ENCODE measurements around the gene CYB5A. TPM values are rescaled to one million over a fixed set of nuclear protein-coding genes. Genes with fewer than 3 reads are reported as not detected.
A peak's percentile ranks its signal among the peaks of the same experiment; 100 is the strongest.

The CYB5A gene
- total RNA-seq, 2 donors from 2014 or later = 66.7 to 122 TPM

GRCh38 chr18:74229005-74229404, 62.8 kb downstream of the CYB5A start:
- ATAC-seq (no peak), DNase-seq (no peak)
- intact Hi-C loops (cut with DNase I) = no loop called here

- intact Hi-C loops (cut with DNase I) = no loop called here
- no peak for ATAC-seq
Observed at GRCh38 chr18:74228312-74228711, 63.5 kb downstream of the CYB5A start.

GRCh38 chr18:74226666-74227065, 65.1 kb downstream of the CYB5A start:
- ATAC-seq = no peak
- intact Hi-C loops (cut with DNase I) = no loop called here
- no peak for DNase-seq

More at GRCh38 chr18:74228312-74228711, 63.5 kb downstream of the CYB5A start:
- DNase-seq = no peak

GRCh38 chr18:74226156-74226555, 65.6 kb downstream of the CYB5A start:
- intact Hi-C loops (cut with DNase I) = no loop called here
- ATAC-seq = no peak
- DNase-seq = no peak

GRCh38 chr18:74225193-74225840, 66.4 kb downstream of the CYB5A start:
- intact Hi-C loops (cut with DNase I) = no loop called here
- ATAC-seq (no peak), DNase-seq (no peak)

GRCh38 chr18:74222710-74223494, 68.9 kb downstream of the CYB5A start:
- intact Hi-C loops (cut with DNase I) = no loop called here
- DNase-seq (no peak), ATAC-seq (no peak)

- ATAC-seq (no peak), DNase-seq (no peak)
- intact Hi-C loops (cut with DNase I) = no loop called here
Observed at GRCh38 chr18:74221081-74221480, 70.7 kb downstream of the CYB5A start.

- DNase-seq (no peak), ATAC-seq (no peak)
- intact Hi-C loops (cut with DNase I) = no loop called here
Observed at GRCh38 chr18:74219056-74219455, 72.7 kb downstream of the CYB5A start.

- ATAC-seq (peak in 1 of 2 donors; percentile 80), DNase-seq (no peak)
- intact Hi-C loops (cut with DNase I) = no loop called here
Observed at GRCh38 chr18:74217476-74218143, 74.2 kb downstream of the CYB5A start.

GRCh38 chr18:74216661-74217110, 75.1 kb downstream of the CYB5A start:
- intact Hi-C loops (cut with DNase I) = no loop called here
- DNase-seq = no peak
- no peak for ATAC-seq

GRCh38 chr18:74215863-74216262, 75.9 kb downstream of the CYB5A start:
- DNase-seq (no peak), ATAC-seq (no peak)
- intact Hi-C loops (cut with DNase I) = no loop called here

GRCh38 chr18:74213429-74213828, 78.3 kb downstream of the CYB5A start:
- no peak for DNase-seq
- intact Hi-C loops (cut with DNase I) = no loop called here
- no peak for ATAC-seq

- no peak for ATAC-seq
- no peak for DNase-seq
- intact Hi-C loops (cut with DNase I) = loop anchor here (5.0 kb wide), 1 partner anchor 128 kb away; no protein-coding TSS in a partner anchor
Observed at GRCh38 chr18:74204526-74205152, 87.1 kb downstream of the CYB5A start.

GRCh38 chr18:74203811-74204210, 88.0 kb downstream of the CYB5A start:
- ATAC-seq = no peak
- DNase-seq = no peak
- intact Hi-C loops (cut with DNase I) = loop anchor here (5.0 kb wide), 1 partner anchor 128 kb away; no protein-coding TSS in a partner anchor

Other genes with a start within 250 kb of the CYB5A start
- gene FBXO15, start 144.1 kb downstream of the CYB5A start, total RNA-seq = under 1 TPM in 1 of 2 donors, not detected in 1; 0.47 TPM
- gene TIMM21, start 143.4 kb downstream of the CYB5A start, total RNA-seq = 100 to 1,000 TPM in 1 of 2 donors, 10 to 100 TPM in 1; 95.3 to 114 TPM
- gene C18orf63, start 23.9 kb upstream of the CYB5A start, total RNA-seq = not detected
- gene DIPK1C, start 165.3 kb upstream of the CYB5A start, total RNA-seq = 1 to 10 TPM; 1.3 to 1.5 TPM
- 10 to 100 TPM; 71.1 to 79.4 TPM for gene CNDP2, start 204.4 kb upstream of the CYB5A start, total RNA-seq
- not detected for gene CNDP1, start 242.5 kb upstream of the CYB5A start, total RNA-seq

Data from left cardiac atrium (tissue), 4 donors.